ENCODE data around the gene TRIM65. TPM values are rescaled to one million over a fixed set of nuclear protein-coding genes. Genes with fewer than 3 reads are reported as not detected.
"Not testable (repeated sequence)": the region's sequence is repeated elsewhere in the genome, so short reads cannot be mapped to it uniquely, and the experiment has no call there.

Gene TRIM65
- total RNA-seq, 1 donor from 2014 or later: 24.3 TPM

DNA sequence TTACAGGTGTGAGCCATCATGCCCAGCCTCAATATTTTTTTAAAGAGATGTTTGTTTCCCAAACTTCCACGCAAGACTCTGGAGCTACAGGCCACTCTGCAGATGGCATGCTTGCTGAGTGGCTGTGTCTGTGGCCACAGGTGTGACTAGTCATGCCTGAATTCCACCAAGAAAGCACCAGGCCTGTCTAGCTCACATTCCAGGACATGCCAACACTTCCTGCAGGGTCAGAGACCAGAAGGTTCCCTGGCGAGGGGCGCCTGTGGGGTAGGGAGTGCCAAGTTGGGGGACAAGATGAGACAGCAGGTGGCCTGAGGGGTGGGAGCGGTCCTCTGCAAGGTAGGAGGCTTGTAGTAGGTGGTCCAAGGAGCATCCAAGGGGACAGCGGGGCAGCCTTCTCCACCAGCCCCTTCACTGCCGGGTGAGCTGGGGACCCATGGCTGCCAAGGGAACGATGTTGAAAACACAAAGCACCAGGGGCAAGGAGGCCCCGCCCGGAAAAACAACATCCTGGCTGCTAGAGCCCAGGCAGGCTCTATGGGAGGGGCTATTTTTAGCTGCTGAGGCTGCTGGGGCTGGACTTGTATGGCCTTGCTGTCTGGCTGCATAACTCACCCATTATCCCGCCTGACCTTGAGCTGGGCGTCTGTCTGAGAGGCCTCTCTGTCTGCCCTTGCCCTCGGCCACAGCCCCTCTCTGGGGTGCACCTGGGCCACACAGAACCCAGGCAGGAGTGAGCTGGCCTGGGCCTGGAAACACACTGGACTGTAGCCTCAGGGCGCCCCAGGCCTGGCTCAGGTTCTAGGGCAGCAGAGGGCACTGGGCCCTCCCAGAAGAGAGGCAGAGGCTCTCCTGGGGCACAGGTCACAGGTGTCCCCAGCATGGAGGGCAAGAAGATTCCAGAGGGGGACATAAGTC lies 24.1 kb downstream of the TRIM65 start:
- Mint-ChIP-seq H3K27ac (ENCODE audit: unreplicated experiment) (no peak overlapping the region), H3K9me3 (ENCODE audit: unreplicated experiment) (peaks cover 4% of the 10 kb centered on the region), H3K36me3 (ENCODE audit: unreplicated experiment) (no peaks in the 10 kb centered on the region), H3K27me3 (ENCODE audit: unreplicated experiment) (peaks cover 5% of the 10 kb centered on the region), H3K4me1 (ENCODE audit: low read depth, unreplicated experiment) (peaks cover 2% of the 10 kb centered on the region), H3K4me3 (ENCODE audit: unreplicated experiment) (no peak overlapping the region)
- TF ChIP-seq, protein P1, sequence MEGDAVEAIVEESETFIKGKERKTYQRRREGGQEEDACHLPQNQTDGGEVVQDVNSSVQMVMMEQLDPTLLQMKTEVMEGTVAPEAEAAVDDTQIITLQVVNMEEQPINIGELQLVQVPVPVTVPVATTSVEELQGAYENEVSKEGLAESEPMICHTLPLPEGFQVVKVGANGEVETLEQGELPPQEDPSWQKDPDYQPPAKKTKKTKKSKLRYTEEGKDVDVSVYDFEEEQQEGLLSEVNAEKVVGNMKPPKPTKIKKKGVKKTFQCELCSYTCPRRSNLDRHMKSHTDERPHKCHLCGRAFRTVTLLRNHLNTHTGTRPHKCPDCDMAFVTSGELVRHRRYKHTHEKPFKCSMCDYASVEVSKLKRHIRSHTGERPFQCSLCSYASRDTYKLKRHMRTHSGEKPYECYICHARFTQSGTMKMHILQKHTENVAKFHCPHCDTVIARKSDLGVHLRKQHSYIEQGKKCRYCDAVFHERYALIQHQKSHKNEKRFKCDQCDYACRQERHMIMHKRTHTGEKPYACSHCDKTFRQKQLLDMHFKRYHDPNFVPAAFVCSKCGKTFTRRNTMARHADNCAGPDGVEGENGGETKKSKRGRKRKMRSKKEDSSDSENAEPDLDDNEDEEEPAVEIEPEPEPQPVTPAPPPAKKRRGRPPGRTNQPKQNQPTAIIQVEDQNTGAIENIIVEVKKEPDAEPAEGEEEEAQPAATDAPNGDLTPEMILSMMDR (IDR thresholded peaks at IDR 0.05; ENCODE audit: partially characterized antibody, unreplicated experiment): no peak
- no peak for DNase-seq

- not testable (repeated sequence) for H3K9me3 Mint-ChIP-seq (ENCODE audit: unreplicated experiment)
These were observed 26.5 kb downstream of the TRIM65 start for GRCh38 chr17:75870228-75870627.

DNA sequence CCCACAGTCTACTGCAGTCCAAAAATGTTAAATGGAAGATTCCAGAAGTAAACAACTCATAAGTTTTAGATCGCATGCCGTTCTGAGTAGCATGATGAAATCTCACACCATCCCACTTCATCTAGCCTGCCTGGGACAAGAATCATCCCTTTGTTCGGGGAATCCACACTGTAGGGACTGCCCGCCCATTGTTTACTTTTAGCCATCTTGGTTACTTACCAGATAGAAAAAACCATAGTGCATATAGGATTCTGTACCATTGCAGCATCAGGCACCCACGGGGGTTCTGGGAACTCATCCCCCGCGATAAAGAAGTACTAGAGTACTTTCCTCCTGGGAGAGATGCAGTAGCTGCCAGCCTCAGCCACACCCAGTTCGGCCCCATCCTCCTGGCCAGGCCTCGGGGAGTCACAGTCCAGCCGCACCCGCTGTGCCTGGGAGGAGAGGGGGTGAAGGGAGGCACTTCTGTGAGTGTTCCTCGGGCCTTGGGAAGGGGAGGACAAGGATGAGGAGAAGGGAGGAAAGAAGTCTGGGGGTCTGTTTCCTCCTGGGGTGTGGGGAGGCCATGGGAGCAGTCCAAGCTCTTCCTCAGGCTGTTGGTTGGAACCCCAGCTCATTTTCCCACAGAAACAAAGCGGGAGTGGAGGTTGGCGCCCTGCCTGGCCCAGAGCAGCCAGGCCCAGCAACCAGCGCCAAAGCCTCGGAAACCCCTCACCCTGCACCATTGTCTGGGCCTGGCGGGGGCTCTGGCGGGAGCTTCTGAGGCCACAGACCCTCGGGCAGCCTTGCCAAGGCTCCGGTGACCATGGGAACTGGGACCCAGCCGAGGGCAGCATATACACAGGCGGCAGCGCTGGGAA lies 27.2 kb downstream of the TRIM65 start:
- H3K36me3 Mint-ChIP-seq (ENCODE audit: unreplicated experiment): no peaks in the 10 kb centered on the region
- peaks cover 4% of the 10 kb centered on the region for H3K9me3 Mint-ChIP-seq (ENCODE audit: unreplicated experiment)
- H3K4me1 Mint-ChIP-seq (ENCODE audit: low read depth, unreplicated experiment): peaks cover 4% of the 10 kb centered on the region
- H3K4me3 Mint-ChIP-seq (ENCODE audit: unreplicated experiment): no peak overlapping the region
- H3K27me3 Mint-ChIP-seq (ENCODE audit: unreplicated experiment): peaks cover 6% of the 10 kb centered on the region
- TF ChIP-seq, protein P1 (IDR thresholded peaks at IDR 0.05; ENCODE audit: partially characterized antibody, unreplicated experiment): no peak
- no peak for DNase-seq
- no peak overlapping the region for H3K27ac Mint-ChIP-seq (ENCODE audit: unreplicated experiment)

More at GRCh38 chr17:75870228-75870627, 26.5 kb downstream of the TRIM65 start:
- DNase-seq; H3K27me3 Mint-ChIP-seq (ENCODE audit: unreplicated experiment); H3K4me3 Mint-ChIP-seq (ENCODE audit: unreplicated experiment); H3K4me1 Mint-ChIP-seq (ENCODE audit: low read depth, unreplicated experiment); H3K36me3 Mint-ChIP-seq (ENCODE audit: unreplicated experiment); H3K27ac Mint-ChIP-seq (ENCODE audit: unreplicated experiment): not testable (repeated sequence)

- not testable (repeated sequence) for H3K4me1 Mint-ChIP-seq (ENCODE audit: low read depth, unreplicated experiment); H3K27me3 Mint-ChIP-seq (ENCODE audit: unreplicated experiment); H3K4me3 Mint-ChIP-seq (ENCODE audit: unreplicated experiment); H3K27ac Mint-ChIP-seq (ENCODE audit: unreplicated experiment); H3K9me3 Mint-ChIP-seq (ENCODE audit: unreplicated experiment); DNase-seq; H3K36me3 Mint-ChIP-seq (ENCODE audit: unreplicated experiment)
These were observed 27.9 kb downstream of the TRIM65 start for GRCh38 chr17:75868730-75869281.

DNA sequence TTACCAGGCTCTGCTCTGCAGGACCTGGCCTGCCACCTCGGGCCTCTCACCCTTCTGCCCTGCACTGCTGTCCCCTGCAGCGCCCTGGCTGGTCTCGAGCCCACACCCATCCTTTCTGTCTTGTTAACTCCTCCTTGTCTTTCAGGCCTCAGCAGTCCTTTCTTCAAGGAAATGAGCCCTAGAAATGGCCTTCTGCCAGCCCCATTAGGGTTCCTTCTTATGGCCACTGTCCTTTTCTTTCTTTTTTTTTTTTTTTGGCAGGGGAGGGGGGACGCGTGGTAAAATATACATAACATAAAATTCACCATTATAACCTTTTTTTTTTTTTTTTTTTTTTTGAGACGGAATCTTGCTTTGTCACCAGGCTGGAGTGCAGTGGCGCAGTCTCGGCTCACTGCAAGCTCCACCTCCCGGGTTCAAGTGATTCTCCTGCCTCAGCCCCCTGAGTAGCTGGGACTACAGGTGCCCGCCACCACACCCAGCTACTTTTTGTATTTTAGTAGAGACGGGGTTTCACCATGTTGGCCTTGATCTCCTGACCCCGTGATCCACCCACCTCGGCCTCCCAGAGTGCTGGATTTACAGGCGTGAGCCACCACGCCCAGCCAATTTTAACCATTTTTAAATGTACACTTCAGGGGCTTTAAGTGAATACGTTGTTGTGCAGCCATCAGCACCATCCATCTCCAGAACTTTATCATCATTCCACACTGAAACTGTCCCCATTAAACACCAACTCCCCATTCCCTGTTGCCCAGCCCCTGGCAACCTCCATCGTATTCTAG lies 31.2 kb downstream of the TRIM65 start:
- not testable (repeated sequence) for H3K27me3 Mint-ChIP-seq (ENCODE audit: unreplicated experiment); H3K4me1 Mint-ChIP-seq (ENCODE audit: low read depth, unreplicated experiment)
- peak overlapping the region; percentile 34 for H3K27ac Mint-ChIP-seq (ENCODE audit: unreplicated experiment)

GRCh38 chr17:75864887-75865286 lies 31.9 kb downstream of the TRIM65 start:
- not testable (repeated sequence) for H3K36me3 Mint-ChIP-seq (ENCODE audit: unreplicated experiment); H3K27me3 Mint-ChIP-seq (ENCODE audit: unreplicated experiment); H3K27ac Mint-ChIP-seq (ENCODE audit: unreplicated experiment); H3K9me3 Mint-ChIP-seq (ENCODE audit: unreplicated experiment); DNase-seq; H3K4me3 Mint-ChIP-seq (ENCODE audit: unreplicated experiment); H3K4me1 Mint-ChIP-seq (ENCODE audit: low read depth, unreplicated experiment)

More for the DNA sequence above, 31.2 kb downstream of the TRIM65 start:
- H3K36me3 Mint-ChIP-seq (ENCODE audit: unreplicated experiment); H3K4me3 Mint-ChIP-seq (ENCODE audit: unreplicated experiment); H3K9me3 Mint-ChIP-seq (ENCODE audit: unreplicated experiment); DNase-seq: not testable (repeated sequence)

Data from glutamatergic neuron (in vitro differentiated cells).